Gastrocnemius medialis (tissue), 4 donors: Measurements from ENCODE around the gene MTARC2. TPM values are rescaled to one million over a fixed set of nuclear protein-coding genes. Genes with fewer than 3 reads are reported as not detected.
"Not testable (repeated sequence)": the region's sequence is repeated elsewhere in the genome, so short reads cannot be mapped to it uniquely, and the experiment has no call there.

ENCODE experiments used
- ATAC-seq, 2 donors: fragments of 150-250 bp; one replicate each; pipeline ENCODE4 v1.9.1; 2016
- DNase-seq, 2 donors: peaks; one replicate each; pipeline ENCODE4 v3.0.0-alpha.2; 2019
- H3K27ac ChIP-seq, 4 donors: fragments of 200-600 bp; sonication (generic); 1 replicate in 1 of 4; 2 replicates in 3 of 4; pipeline ENCODE4 v1.5.1; 2016 to 2018; ENCODE audit warnings: mild to moderate bottlenecking in 2 of 4, moderate library complexity in 1 of 4
- H3K27me3 ChIP-seq, 3 donors: fragments of 200-600 bp; sonication (generic) in 2 of 3; 1 replicate in 1 of 3; 2 replicates in 2 of 3; pipeline versions ENCODE4 v1.5.1 to v1.6.0; 2016 to 2019; ENCODE audit warnings: mild to moderate bottlenecking in 1 of 3, moderate library complexity in 1 of 3
- H3K36me3 ChIP-seq, 2 donors: fragments of 200-600 bp; sonication (generic) in 1 of 2; one replicate each; pipeline ENCODE4 v1.5.1; 2017 to 2018
- H3K4me1 ChIP-seq, 2 donors: fragments of 200-600 bp; sonication (generic) in 1 of 2; one replicate each; pipeline ENCODE4 v1.5.1; 2016 to 2017; ENCODE audit warnings: mild to moderate bottlenecking in 2 of 2
- H3K4me3 ChIP-seq, 4 donors: fragments of 200-600 bp; sonication (generic) in 3 of 4; 1 replicate in 1 of 4; 2 replicates in 3 of 4; pipeline ENCODE4 v1.5.1; 2016 to 2019; ENCODE audit warnings: mild to moderate bottlenecking in 2 of 4
- H3K9me3 ChIP-seq, 3 donors: fragments of 200-600 bp; sonication (generic) in 2 of 3; 1 replicate in 1 of 3; 2 replicates in 2 of 3; pipeline ENCODE4 v1.5.1; 2016 to 2019
- POLR2A ChIP-seq, 2 donors: fragments of 450-650 bp; IDR thresholded peaks; one replicate each; pipeline ENCODE4 v1.6.1; 2017; ENCODE audit warnings: antibody characterized with exemption in 2 of 2, mild to moderate bottlenecking in 2 of 2, moderate library complexity in 2 of 2
- in situ Hi-C, 4 donors: fragments of 200-750 bp; cut with MboI; loops; one replicate each; pipeline versions ENCODE4 v1.15.0 to v1.8.0; 2017; ENCODE audit warnings: low sequenced_read_pairs in 4 of 4
- intact Hi-C: fragments of 100-400 bp; cut with DNase I; formaldehyde crosslinking; loops from one replicate; pipeline ENCODE4 v1.15.1; 2023; ENCODE audit warnings: low total_unique reads
- total RNA-seq, 4 donors: library from RNA; depleted of rRNA; stranded (reverse); fragments of >200 nt; gene quantifications; one replicate each; pipeline versions ENCODE4 v1.1.0 to v1.2.3, GENCODE V29; 2016
- TF ChIP-seq, protein P1 (sequence below), 5 experiments: fragments of 450-650 bp in 3 of 5; fragments of 200-600 bp in 2 of 5; sonication (generic) in 2 of 5; IDR thresholded peaks in 4 of 5; conservative IDR thresholded peaks in 1 of 5; 1 replicate in 4 of 5; 2 replicates in 1 of 5; pipeline ENCODE4 v1.5.1; 2016 to 2019; ENCODE audit warnings: antibody characterized with exemption in 5 of 5, mild to moderate bottlenecking in 3 of 5, moderate library complexity in 3 of 5

The MTARC2 gene
- total RNA-seq, 4 donors from 2014 or later, result 5.8 to 12.0 (median 7.3) TPM

DNA sequence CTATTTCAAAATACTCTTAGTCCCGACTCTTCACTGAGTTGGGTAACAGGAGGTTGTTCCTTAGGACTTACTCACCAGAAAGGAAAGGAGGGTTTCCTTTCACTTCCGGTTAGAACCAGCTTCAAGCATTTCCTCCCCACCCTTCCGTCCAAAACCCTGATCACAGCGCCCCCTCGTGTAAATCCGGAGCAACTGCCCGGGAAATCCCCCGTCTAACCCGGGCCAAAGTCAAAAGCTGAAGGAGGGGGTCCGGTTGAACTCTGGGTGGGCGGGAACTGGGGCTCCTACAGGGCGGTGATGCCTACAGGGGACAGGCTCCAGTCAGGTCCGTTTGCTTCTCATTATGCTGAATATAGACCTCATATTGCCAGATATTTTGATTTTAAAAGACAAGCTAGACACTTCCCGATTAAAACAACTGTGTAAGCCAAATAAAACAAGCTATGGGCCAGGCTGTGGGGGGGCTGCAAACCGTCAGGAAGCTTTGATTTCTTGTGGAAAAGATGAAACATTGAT lies 15.0 kb upstream of the MTARC2 start:
- Histone ChIP-seq H3K27ac (peak overlapping the region; percentile 33 to 73 (median 65)), H3K4me1 (peaks cover 4 to 9% of the 10 kb centered on the region in 2 donors), H3K4me3 (peak overlapping the region; percentile 35 to 45 (median 40)), H3K9me3 (no peaks in the 10 kb centered on the region), H3K27me3 (no peaks in the 10 kb centered on the region), H3K36me3 (no peaks in the 10 kb centered on the region)
- in situ Hi-C loops, result loop anchor here in 3 of 4 donors (10.0 to 25.0 kb wide), 2 partner anchors 48 to 446 kb away; no protein-coding TSS in a partner anchor
- peak; percentile 97 to 100 for ATAC-seq
- peak; percentile 55 to 63 for DNase-seq
- TF ChIP-seq, protein P1, sequence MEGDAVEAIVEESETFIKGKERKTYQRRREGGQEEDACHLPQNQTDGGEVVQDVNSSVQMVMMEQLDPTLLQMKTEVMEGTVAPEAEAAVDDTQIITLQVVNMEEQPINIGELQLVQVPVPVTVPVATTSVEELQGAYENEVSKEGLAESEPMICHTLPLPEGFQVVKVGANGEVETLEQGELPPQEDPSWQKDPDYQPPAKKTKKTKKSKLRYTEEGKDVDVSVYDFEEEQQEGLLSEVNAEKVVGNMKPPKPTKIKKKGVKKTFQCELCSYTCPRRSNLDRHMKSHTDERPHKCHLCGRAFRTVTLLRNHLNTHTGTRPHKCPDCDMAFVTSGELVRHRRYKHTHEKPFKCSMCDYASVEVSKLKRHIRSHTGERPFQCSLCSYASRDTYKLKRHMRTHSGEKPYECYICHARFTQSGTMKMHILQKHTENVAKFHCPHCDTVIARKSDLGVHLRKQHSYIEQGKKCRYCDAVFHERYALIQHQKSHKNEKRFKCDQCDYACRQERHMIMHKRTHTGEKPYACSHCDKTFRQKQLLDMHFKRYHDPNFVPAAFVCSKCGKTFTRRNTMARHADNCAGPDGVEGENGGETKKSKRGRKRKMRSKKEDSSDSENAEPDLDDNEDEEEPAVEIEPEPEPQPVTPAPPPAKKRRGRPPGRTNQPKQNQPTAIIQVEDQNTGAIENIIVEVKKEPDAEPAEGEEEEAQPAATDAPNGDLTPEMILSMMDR (IDR thresholded peaks at IDR 0.05 in 4 of 5, conservative IDR thresholded peaks at IDR 0.05 in 1 of 5), result peak; percentile 70 to 88 (median 84)
- no peak for TF ChIP-seq POLR2A (IDR thresholded peaks at IDR 0.05)
- intact Hi-C loops, result loop anchor here (1.0 to 2.0 kb wide), 3 partner anchors 42 to 460 kb away; partner anchors contain the start of genes C1orf115 and RAB3GAP2

- DNase-seq (no peak), ATAC-seq (no peak)
- intact Hi-C loops (no loop called here), in situ Hi-C loops (loop anchor here in 3 of 4 donors (10.0 to 25.0 kb wide), 2 partner anchors 50 to 447 kb away; no protein-coding TSS in a partner anchor)
- no peaks in the 10 kb centered on the region for H3K9me3 ChIP-seq
- no peaks in the 10 kb centered on the region for H3K36me3 ChIP-seq
- TF ChIP-seq POLR2A (IDR thresholded peaks at IDR 0.05), result no peak
- TF ChIP-seq, protein P1 (IDR thresholded peaks at IDR 0.05 in 4 of 5, conservative IDR thresholded peaks at IDR 0.05 in 1 of 5), result no peak
- no peak overlapping the region for H3K27ac ChIP-seq
- peaks cover 4 to 9% of the 10 kb centered on the region in 2 donors for H3K4me1 ChIP-seq
- no peaks in the 10 kb centered on the region for H3K27me3 ChIP-seq
- H3K4me3 ChIP-seq, result no peak overlapping the region
These were observed 13.4 kb upstream of the MTARC2 start for GRCh38 chr1:220734571-220735326.

DNA sequence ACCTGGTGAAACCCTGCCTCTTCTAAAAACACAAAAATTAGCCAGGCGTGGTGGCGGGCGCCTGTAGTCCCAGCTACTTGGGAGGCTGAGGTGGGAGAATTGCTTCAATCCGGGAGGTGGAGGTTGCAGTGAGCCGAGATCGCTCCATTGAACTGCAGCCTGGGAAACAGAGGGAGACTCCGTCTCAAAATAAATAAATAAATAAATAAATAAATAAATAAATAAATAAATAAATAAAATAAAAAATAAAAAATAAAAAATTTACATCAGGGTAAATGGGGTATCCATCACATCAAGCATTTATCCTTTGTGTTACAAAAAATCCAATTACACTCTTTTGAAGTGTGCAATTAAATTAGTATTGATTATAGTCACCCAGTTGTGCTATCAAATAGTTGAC lies 11.8 kb upstream of the MTARC2 start:
- H3K4me3 ChIP-seq, H3K36me3 ChIP-seq, DNase-seq, ATAC-seq, H3K27me3 ChIP-seq, intact Hi-C loops, H3K27ac ChIP-seq, H3K4me1 ChIP-seq, H3K9me3 ChIP-seq: not testable (repeated sequence)
- in situ Hi-C loops, result loop anchor here in 3 of 4 donors (10.0 to 25.0 kb wide), 2 partner anchors 51 to 449 kb away; no protein-coding TSS in a partner anchor

DNA sequence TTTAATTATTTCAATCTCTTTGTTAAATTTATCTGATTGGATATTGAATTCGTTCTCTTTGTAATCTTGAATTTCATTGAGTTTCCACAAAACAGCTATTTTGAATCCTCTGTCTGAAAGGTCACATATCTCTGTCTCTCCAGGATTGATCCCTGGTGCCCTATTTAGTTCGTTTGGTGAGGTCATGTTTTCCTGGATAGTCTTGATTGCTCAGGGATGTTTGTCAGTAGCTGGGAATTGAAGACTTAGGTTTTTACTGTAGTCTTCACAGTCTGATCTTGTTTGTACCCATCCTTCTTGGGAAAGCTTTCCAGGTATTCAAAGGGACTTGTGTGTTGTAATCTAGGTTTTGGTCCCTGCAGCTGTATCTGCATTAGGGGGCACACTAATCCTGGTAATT lies 6.8 kb upstream of the MTARC2 start:
- TF ChIP-seq, protein P1 (IDR thresholded peaks at IDR 0.05 in 4 of 5, conservative IDR thresholded peaks at IDR 0.05 in 1 of 5), result no peak
- no peak for TF ChIP-seq POLR2A (IDR thresholded peaks at IDR 0.05)
- Histone ChIP-seq H3K4me3 (no peak overlapping the region), H3K27ac (no peak overlapping the region), H3K4me1 (no peaks in the 10 kb centered on the region), H3K27me3 (no peaks in the 10 kb centered on the region), H3K9me3 (no peaks in the 10 kb centered on the region), H3K36me3 (no peaks in the 10 kb centered on the region)
- DNase-seq (no peak), ATAC-seq (no peak)
- intact Hi-C loops, result no loop called here
- in situ Hi-C loops, result loop anchor here in 1 of 4 donors (25.0 kb wide), 1 partner anchor 454 kb away; no protein-coding TSS in a partner anchor

DNA sequence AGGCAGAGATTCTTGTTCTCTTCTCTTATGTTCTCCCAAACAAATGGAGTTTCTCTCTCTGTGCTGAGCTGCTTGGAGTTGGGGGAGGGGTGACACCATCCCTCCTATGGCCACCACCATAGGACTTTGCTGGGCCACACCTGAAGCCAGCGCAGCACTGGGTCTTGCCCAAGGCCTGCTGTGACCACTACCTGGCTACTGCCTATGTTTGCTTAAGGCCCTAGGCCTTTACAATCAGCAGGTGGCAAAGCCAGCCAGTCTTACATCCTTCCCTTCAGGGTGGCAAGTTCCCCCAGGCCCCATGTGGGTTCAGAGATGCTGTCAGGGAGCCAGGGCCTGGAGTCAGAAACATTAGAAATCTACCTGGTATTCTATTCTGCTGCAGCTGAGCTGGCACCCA lies 6.3 kb upstream of the MTARC2 start:
- DNase-seq (no peak), ATAC-seq (no peak)
- Histone ChIP-seq H3K4me3 (no peak overlapping the region), H3K9me3 (no peaks in the 10 kb centered on the region), H3K27ac (no peak overlapping the region), H3K4me1 (no peaks in the 10 kb centered on the region), H3K27me3 (no peaks in the 10 kb centered on the region), H3K36me3 (no peaks in the 10 kb centered on the region)
- in situ Hi-C loops (loop anchor here in 1 of 4 donors (25.0 kb wide), 1 partner anchor 455 kb away; no protein-coding TSS in a partner anchor), intact Hi-C loops (no loop called here)
- TF ChIP-seq, protein P1 (IDR thresholded peaks at IDR 0.05 in 4 of 5, conservative IDR thresholded peaks at IDR 0.05 in 1 of 5), result no peak
- no peak for TF ChIP-seq POLR2A (IDR thresholded peaks at IDR 0.05)
